Cardiac fibroblast (primary cell): ENCODE data around the gene GTF2F1.
A peak's percentile ranks its signal among the peaks of the same experiment; 100 is the strongest.
"Not testable (repeated sequence)": the region's sequence is repeated elsewhere in the genome, so short reads cannot be mapped to it uniquely, and the experiment has no call there.

Source experiments
- DNase-seq, 2 donors: peaks; one replicate each; pipeline versions ENCODE4 v3.0.0 to v3.0.0-alpha.2; 2010; ENCODE audit warnings: low read depth in 2 of 2
- H3K4me3 ChIP-seq, 2 donors: replicated peaks in 1 of 2; 1 replicate in 1 of 2; 2 replicates in 1 of 2; pipeline ENCODE4 v1.5.1; 2011; ENCODE audit warnings: low read depth in 2 of 2, low read length in 2 of 2, mild to moderate bottlenecking in 2 of 2, moderate library complexity in 1 of 2
- TF ChIP-seq, protein P1 (sequence below): IDR thresholded peaks from one replicate; pipeline ENCODE4 v1.5.1; 2011; ENCODE audit warnings: low read depth, mild to moderate bottlenecking, low read length, inconsistent platforms

Gene GTF2F1

GRCh38 chr19:6362351-6362801 is 30.6 kb downstream of the GTF2F1 start:
- peak overlapping the region; percentile 86 to 93 for H3K4me3 ChIP-seq
- peak in 1 of 2 donors; percentile 9 for DNase-seq
- TF ChIP-seq, protein P1, sequence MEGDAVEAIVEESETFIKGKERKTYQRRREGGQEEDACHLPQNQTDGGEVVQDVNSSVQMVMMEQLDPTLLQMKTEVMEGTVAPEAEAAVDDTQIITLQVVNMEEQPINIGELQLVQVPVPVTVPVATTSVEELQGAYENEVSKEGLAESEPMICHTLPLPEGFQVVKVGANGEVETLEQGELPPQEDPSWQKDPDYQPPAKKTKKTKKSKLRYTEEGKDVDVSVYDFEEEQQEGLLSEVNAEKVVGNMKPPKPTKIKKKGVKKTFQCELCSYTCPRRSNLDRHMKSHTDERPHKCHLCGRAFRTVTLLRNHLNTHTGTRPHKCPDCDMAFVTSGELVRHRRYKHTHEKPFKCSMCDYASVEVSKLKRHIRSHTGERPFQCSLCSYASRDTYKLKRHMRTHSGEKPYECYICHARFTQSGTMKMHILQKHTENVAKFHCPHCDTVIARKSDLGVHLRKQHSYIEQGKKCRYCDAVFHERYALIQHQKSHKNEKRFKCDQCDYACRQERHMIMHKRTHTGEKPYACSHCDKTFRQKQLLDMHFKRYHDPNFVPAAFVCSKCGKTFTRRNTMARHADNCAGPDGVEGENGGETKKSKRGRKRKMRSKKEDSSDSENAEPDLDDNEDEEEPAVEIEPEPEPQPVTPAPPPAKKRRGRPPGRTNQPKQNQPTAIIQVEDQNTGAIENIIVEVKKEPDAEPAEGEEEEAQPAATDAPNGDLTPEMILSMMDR, result no peak

DNA sequence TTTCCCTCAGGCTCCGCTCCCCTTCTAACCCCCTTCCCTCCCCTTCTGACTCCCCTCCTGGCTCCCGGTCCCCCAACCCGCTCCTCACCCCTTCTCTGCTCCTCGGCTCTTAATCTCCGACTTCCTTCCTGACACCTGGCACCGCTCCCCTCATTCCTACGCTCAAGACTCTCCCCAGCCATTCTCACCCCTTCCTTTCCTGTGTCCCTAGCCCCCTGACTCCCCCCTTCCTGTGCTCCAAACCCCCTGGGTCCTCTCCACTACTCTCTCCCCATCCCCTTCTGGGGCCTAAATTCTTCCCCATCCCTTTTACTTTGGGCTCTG is 31.0 kb downstream of the GTF2F1 start:
- peak in 1 of 2 donors; percentile 16 for DNase-seq
- TF ChIP-seq, protein P1, result no peak
- peak overlapping the region; percentile 86 to 93 for H3K4me3 ChIP-seq

- H3K4me3 ChIP-seq, result peak overlapping the region in 1 of 2 donors; percentile 86
- DNase-seq, result not testable (repeated sequence)
These were observed 32.1 kb downstream of the GTF2F1 start for GRCh38 chr19:6360857-6361216.

- DNase-seq, H3K4me3 ChIP-seq: not testable (repeated sequence)
These were observed 32.5 kb downstream of the GTF2F1 start for GRCh38 chr19:6360445-6360844.

DNA sequence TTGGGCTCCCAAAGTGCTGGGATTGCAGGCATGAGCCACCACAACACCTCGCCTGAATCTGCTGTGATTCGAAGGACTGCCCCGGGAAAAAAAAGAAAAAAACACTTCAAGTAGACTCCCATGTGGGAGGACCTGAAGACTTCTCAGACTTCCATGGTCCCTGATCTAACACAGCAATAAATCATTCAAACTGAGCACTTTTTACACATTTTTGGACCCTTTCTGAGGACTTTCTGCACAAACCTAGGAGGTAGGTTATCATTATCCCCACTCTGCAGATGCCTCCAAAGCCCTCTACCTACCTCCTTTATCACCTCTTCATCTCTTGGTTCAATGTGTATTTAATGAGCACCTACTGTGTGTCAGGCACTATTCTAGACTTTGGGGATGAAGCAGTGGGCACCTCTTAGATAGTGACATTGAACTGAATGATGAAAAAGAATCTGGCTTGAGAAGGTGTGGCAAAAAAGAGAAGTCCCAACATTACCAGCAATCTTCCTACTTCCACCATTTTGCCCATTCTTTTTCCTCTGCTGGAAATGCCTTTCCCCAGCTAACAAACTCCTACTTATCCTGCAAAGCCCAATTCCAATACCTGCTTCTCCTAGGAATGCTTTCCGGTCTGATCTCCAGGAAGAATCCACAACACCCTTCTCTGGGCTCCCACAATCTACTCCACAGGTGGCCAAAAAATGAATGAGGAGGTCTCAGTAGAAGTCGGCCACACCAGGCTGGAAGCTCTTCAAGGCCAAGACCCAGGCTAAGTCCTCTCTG is 33.2 kb downstream of the GTF2F1 start:
- no peak overlapping the region for H3K4me3 ChIP-seq
- TF ChIP-seq, protein P1, result no peak
- DNase-seq, result no peak

- no peak for DNase-seq
- no peak overlapping the region for H3K4me3 ChIP-seq
- TF ChIP-seq, protein P1, result no peak
These were observed 35.0 kb downstream of the GTF2F1 start for GRCh38 chr19:6358003-6358402.

- DNase-seq, result no peak
- H3K4me3 ChIP-seq, result no peak overlapping the region
- TF ChIP-seq, protein P1, result no peak
These were observed 35.8 kb downstream of the GTF2F1 start for GRCh38 chr19:6357174-6357573.

GRCh38 chr19:6355321-6356040 is 37.5 kb downstream of the GTF2F1 start:
- not testable (repeated sequence) for DNase-seq, H3K4me3 ChIP-seq
